ENCODE measurements around the gene COL4A4.

COL4A4 gene

DNA sequence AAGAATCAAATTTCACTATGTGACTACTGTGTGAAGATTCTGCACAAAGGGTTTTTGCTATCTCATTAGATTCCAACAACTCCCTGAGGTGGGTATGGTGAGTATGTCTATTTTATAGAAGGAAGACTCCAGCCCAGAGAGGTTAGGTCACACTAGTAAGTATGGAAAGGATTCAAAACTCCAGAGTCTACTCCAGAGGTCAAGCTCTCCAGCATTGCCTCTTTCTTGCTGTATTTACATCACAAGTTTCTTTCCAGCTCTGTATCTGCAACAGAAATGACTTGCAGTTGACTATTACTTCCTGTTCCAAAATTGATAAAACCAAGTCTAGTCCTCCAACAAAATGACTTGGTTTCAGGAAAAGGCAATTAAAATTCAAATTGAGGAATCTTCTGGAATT, 2.1 kb downstream of the COL4A4 start:
- no peak for DNase-seq (ENCODE audit: low spot score)

DNA sequence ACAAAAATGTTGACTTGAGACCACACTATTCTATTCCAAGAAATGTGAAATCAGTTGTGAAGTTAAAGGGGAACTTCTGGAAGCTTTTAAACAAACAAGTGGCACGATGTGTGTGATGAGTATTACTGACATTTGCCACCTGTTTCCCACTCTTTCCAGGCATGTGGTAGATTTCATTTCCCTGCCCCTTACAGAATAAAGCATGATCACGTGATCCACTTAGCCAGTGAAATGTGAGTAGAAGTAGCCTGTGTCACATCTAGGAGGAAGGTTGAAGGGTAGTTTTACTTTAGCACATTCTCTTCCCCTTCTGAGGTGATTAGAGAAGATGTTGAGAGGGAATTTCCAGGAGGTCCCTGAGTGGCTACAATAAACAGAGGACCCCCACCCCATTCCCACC, 3.8 kb downstream of the COL4A4 start:
- no peak for DNase-seq (ENCODE audit: low spot score)

DNA sequence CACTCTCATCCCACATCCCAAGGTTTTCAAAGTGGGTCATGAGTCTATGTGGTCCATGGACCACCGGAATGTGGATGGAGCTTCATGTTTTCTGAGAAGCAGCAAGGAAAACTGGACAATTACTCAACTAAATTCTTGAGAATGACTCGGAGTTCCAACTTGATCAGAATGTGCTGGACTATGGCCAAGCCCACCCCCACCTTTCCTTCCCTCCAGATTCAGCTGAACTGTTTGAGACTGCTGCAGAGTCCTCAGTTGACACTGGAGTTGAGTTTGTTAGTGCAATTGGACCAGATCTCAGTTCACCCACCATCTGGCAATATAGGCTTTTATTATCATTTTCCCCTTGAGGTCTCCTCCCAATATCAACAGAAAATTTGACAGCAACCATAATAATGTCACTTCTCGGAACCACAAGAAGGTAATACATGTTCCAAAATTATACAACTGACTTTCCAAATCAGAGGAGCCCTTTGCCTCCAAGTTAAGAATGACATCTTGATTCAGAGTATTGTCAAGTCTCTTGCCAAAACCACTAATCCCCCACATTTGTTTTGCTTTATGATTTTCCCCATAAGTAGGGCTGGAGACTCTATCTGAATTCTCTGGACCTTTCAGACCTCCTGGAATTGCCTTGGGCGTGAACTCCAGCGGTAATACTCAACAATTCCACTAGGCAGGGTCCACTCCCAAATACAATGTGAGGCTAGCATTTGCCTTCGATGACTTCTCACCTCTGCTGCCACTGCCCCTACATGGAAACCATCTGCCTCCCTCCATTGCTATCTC, 8.8 kb downstream of the COL4A4 start:
- DNase-seq (ENCODE audit: low spot score), result no peak

DNA sequence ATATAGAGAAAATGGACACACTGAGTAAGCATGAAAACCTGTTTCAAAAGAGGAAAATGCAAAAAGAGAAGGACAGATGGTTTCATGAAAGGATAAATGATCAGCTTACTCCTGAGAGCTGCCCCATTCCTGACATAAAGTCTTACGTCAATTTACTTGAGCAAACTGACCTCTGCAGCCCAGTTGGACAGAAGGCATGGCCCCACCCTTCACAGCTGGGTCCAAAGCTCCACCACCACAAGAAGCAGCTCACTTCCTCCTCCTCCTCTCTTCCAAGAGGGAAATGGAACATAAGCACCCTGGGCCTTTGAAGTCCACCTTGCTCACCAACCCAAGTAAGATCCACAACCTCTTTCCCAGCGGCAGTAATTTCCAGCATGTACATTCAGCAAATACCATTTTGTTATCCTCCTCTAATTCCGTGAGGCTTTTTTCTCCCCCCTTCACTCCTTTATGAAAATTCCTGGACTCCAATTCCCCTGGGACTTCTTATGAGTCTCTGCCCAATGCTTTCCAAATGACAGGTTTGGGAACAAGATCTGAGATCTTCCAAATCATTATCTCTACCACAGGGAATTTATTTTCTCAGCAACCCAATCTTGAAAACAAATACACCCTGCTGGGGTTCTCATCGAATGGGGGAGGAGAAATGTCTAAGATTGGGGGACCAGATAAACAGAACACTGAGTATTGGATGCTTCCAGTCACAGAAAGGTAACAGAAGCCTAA, 10.1 kb downstream of the COL4A4 start:
- DNase-seq (ENCODE audit: low spot score), result no peak

DNA sequence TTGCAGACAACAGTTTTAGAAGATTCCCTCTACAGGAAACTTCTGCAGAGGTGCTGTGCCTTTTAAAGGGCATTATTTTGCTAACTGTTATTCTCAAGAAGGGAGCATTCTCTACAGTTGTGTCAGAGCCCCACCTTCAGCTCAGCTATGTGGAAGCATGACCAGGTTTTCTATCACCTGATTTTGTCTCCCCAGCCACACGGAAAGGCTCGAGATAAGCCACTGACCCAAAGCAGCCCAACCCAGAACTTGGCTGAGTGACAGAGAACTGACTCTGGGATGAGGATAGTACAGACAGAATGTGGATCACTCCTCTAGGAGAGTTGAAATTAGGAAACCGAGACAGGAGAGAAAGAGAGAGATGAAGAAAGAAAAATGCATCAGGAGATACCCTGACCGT, 10.7 kb downstream of the COL4A4 start:
- DNase-seq (ENCODE audit: low spot score), result no peak

DNA sequence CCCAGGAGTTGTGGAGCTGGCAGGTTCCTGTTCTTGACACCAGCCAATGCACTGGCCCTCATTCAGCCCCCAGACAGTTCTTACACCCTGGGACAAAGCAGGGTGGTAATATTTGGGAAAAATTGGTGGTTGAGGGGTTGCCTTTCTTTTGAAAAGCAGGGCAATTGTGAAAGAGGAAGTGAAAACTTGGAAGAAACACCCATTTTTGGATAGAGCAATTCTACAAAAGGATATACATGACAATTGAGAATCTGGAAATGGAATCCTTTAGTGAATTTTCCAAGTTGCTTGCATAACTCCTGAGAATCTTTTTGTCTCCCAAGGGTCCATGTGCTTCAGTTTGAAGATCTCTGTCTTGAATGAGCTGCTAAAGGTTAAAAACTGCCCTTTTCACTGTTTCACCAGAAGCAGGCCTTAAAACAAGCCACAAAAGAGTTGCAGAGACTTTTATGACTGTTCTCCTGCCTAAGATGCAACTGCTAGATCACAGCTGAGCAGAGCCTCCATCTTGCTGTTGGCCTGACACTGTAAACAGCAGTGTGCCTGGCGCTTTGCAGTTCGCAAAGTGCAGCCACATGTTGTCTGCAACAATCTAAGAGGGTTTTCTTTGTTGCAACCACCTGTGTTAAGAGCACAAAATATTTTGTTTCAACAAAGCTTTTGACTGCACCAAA, 11.8 kb downstream of the COL4A4 start:
- no peak for DNase-seq (ENCODE audit: low spot score)

DNA sequence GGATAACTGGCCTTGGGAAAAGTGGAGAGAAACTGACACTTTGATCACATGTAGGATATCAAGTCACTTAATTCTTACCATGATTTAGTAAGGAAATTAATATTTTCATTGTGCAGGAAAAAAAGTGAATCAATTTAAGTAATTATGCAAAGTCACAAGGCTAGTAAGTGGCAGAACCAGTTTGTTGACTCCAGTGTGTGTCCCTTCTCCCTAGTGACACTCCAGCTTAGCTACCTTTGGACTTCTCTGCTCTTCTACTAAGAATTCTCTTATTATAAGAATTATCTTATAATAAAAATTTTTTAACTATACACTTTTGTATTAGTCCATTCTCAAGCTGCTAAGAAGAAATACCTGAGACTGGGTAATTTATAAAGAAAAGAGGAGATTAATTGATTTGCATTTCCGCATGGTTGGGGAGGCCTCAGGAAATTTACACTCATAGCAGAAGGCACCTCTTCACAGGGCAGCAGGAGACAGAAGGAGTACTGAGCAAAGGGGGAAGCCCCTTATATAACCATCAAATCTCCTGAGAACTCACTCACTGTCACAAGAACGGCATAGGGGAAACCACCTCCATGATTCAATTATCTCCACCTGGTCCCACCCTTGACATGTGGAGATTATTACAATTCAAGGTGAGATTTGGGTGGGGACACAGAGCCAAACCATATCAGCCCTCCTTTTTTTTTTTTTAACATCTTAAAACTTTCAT, 13.6 kb downstream of the COL4A4 start:
- DNase-seq (ENCODE audit: low spot score), result no peak

DNA sequence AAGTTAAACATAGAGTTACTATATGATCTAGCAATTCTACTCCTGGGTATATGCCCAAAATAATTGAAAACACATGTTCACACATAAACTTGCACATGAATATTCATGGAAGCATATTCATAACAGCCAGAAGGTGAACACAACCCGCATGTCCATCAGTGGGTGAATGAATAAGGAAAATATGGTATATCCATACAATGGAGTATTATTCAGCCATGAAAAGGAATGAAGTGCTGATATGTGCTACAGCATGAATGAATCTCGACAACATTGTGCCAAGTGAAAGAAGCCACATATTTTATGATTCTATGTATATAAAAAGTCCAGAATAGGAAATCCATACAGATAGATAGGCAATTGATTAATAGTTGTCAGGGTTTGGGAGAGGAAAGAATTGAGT, 15.9 kb downstream of the COL4A4 start:
- DNase-seq (ENCODE audit: low spot score), result no peak

DNA sequence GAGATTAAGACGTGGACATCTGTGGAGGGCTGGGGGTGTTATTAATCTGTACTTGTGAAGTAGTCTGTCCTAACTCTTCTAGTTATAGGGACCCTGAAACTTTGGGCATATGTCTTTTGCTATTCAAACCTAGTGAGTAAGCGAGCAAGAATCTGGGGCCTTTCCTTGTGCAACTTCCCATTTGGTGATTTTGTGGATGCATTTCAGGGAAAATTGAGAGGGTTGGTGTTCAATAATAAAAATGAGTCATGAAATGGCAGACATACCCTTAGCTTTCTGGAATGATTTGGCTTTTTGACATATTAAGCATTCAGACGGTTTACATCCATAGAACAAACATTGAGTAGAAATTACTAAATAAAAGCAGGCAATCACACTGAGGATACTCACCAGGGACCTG, 17.0 kb downstream of the COL4A4 start:
- DNase-seq (ENCODE audit: low spot score), result no peak

DNA sequence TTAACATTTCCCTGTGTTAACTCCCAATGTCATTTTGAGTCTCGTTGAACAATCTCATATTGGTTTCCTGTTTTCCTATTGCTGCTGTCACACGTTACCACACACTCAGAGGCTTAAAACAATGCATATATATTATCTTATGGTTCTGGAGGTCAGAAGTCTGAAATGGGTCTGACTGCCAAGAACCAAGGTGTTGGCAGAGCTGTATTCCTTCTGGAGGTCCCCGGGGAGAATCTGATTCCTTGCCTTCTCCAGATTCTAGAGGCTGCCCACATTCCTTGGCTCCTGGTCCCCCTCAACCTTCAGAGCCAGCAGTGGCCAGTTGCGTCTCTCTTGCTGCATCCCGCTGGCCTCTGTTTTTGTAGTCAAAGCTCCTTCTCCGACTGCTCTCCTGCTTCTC, 17.5 kb downstream of the COL4A4 start:
- no peak for DNase-seq (ENCODE audit: low spot score)

DNA sequence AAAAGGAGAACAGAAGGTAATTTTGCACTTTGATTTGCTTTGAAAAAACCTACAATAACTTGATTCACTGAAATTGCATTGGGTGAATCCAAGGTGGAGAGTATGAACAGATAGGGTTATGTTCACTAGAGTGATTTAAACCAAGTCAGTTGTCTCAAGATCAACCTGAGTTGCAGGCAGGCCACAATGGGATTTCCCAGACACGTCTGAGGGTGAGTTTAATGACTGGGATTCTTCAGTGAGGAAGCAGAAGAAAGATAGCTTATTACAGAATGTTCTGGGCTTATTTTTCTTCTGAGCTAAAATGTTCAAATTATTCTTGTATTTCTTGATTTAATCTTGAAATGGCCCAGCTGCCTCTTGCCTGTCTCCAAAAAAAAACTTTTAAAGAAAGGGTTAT, 20.1 kb downstream of the COL4A4 start:
- DNase-seq (ENCODE audit: low spot score), result no peak

DNA sequence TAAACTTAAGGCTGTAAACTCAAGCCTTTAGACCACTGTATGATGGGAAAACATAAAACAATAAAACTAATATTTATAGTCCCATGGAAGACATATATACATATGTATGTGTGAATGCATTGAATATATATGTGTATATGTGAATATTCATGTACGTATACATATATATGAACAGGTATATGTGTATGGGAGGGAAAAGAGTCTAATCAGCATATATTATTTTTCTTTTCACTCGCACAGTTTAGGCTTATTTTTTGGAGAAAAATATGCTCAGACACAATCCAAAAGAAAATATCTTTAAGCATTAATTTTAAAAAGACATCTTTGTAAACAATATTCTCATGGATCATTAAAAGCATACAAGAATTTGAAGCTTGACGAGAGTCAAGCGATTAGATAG, 22.7 kb downstream of the COL4A4 start:
- no peak for DNase-seq (ENCODE audit: low spot score)

DNA sequence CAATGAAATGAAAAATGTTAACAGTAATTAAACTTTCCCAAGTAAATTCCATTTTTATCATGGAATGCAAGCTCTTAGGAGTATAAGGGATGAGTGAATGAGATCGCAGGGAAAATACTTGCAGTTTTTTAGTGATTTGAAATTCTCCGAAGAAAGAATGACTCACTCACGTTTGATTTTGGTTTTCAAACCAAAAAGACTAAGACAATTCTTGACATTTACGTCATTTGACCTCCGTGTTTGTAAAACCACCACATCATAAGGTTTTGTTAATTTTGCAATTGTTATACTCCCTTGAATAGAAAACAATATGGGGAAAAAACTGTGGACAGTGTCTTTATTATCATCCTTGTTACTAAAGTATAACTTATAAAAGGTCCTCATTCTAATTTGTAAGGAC, 29.4 kb downstream of the COL4A4 start:
- DNase-seq (ENCODE audit: low spot score), result no peak

DNA sequence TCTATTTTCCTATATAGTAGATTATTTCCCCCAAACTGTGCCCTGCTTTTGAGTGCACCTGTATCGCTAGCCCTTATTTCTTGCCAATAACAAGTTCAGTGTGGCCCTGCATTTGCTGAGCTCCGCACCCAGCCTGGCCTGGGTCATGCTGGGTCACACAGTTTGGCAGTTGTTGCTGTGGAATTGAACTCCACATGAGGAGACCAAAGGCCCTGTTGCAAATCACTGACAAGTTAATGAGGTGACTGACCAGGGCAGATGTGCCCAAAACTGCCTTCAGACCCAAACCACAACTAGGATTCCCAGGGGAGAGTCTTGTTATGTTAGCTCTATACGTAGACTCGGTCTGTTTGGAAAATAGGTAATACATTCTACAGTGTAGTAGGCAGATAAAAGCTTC, 31.0 kb downstream of the COL4A4 start:
- no peak for DNase-seq (ENCODE audit: low spot score)

DNA sequence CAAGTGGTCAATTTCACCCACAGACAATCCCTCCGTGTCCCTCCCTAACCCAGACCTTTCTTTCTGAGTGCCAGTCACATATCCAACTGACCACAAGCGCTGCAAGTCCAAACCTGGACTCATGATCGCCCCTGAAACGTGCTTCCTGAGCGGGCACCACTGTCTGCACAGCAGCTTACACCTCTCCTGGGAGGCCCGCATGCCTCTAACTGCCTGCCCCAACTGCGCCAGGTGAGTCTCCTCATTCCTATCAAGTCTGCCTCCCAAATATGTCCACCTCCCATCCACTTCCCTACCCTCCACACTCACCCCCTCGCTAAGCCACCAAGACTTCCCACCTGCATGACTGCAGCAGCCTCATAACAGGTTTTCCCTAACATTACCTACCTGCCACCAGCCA, 33.4 kb downstream of the COL4A4 start:
- no peak for DNase-seq (ENCODE audit: low spot score)

DNA sequence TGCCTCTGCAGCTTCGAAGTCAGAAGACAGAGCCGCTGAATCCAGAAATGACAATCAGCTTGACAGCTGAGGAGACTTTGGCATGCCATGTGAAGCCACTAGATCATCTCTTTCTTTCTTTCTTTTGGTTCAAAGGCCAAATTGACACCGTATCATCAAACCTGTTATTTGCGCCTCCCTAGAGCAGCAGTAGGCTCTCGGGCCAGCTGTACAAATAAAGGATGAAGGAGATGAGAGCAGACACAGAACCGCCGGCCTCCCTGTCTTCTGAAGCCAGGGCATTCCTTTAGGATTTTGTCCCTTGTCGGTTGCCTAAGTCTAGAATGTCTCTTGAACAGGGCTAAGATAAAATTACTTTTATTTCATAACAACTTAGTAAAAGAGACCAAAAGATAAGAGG, 36.8 kb downstream of the COL4A4 start:
- no peak for DNase-seq (ENCODE audit: low spot score)

DNA sequence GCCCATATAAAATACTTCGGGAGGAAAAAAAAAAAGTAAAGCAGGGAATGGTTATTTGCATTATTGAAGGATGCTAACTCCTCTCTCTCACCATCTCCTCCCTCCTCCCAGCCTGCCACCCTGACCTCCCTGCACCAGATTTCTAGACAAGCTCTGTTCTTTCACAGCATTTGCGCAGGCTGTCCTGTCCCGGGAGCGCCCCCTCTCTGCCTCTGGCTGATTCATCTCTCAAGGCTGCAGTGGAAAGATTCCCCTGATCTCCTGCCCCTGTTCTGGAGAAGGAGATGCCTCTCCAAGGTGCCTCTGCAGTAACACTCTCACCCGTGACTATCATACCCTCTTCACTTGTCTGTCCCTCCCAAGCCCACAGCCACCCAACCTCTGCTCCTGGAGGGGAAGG, 38.5 kb downstream of the COL4A4 start:
- DNase-seq (ENCODE audit: low spot score), result no peak

DNA sequence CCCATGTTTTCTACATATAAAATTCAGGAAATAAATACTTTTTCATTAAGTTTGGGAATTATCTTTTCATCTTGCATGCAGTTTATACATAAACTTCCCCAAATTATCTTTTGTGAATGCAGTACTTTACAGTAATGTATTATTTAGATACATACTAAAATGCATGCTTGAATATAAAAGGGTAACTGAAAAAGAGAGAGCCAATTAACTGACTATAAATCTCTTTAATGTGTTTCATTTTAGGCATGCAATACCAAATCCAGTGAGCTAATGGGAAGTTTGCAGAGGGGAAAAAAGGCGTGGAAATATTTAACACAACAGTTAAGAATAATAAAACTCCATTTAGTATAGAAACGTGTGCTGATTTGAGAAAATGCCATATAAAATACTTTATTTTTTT, 39.2 kb downstream of the COL4A4 start:
- DNase-seq (ENCODE audit: low spot score), result no peak

DNA sequence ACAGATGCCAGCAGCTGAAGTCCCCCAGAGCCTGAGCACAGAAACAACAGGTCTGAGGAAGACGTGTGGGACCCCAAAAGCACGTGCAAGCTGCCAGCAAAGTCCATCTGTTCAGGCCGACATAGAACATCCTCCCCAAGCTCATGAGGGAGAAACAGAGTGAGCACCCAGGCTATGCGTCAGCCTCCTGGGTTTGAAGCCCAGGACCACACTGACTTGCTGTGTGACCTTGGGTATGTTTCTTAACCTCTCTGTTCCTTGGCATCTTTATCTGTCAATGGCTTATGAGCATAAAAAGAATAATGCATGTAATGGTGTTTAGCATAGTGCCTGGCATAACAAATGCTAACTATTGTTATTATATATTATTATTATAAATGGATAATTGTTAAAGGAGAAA, 40.3 kb downstream of the COL4A4 start:
- DNase-seq (ENCODE audit: low spot score), result no peak

DNA sequence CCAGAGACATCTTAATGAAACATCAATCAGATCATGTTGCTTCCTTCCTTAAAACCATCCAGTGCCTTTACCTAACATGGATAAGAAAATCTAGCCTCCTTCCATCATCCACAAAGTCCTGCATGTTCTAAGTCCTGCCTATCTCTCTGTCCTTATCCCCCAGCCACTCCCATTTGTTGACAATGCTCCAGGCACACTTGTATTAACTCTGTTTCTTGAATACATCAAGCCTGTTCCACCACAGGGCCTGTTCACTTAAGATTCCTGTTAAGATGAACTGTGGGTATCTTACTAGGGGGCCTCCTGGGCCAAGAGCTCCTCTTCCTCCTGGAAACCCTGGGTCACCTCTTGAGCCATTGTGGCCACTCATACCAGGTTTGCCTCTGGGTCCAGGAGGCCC, 45.7 kb downstream of the COL4A4 start:
- DNase-seq (ENCODE audit: low spot score), result no peak

DNA sequence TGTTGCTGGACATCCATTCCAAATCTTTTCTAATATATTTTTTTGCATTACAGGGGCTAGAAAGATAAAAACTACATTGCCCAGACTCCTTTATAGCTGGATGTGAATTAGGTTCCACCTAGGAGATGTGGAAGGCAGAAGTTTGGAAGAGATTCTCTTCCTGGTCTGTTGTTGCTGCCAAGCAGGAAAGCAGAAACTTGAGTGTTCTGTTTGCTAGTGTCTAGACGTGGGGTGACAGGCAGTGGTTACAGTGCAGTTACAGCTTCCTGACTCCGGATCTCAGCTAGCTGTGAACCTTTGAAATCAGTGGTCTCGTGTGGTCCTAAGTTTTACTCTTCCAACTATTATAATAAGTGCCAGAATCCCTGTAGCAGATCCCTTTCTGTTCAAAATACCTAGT, 46.2 kb downstream of the COL4A4 start:
- no peak for DNase-seq (ENCODE audit: low spot score)

DNA sequence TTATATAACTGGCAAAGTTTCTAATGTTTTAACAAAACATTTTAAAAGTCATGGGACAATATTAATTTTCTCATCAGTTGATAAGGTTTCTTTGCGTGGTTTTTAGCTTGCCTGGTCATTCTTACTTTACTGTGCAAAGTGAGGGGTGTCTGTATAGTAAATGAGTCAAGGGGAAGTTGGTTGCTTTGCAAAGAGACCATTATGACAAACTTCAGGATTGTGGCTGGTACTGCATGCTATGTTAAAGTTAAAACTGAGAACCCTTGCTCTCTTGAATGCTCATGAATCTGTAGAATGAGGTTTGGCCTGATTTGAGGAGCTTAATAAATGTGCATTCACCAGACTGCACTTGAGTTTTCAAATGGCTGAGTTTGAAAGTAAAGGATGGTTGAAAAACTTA, 47.0 kb downstream of the COL4A4 start:
- no peak for DNase-seq (ENCODE audit: low spot score)

DNA sequence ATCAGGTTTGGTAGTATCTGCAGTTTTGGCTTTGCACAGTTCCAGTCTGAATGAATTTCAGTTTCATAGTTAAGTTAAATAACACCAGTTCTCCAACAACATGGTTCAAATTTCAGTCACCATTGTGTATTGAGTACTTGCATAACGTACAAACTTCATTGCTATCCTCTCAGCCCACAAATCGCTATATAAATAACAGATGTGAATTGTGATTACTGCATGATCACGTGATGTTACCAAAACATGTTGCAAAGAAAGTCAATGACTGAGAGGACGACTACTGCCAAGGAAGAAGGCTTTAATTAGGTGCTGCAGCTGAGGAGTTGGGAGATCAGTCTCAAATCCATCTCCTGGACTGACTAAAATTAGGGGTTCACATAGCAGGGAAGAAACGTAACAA, 48.2 kb downstream of the COL4A4 start:
- DNase-seq (ENCODE audit: low spot score), result no peak
